Colonic mucosa (tissue), 4 donors: ENCODE data around the gene KLRD1. TPM values are rescaled to one million over a fixed set of nuclear protein-coding genes. Genes with fewer than 3 reads are reported as not detected.
"Not testable (repeated sequence)": the region's sequence is repeated elsewhere in the genome, so short reads cannot be mapped to it uniquely, and the experiment has no call there.

ENCODE experiments used
- DNase-seq: peaks from one replicate; pipeline ENCODE4 v3.0.0-alpha.2; 2020
- H3K27ac ChIP-seq: fragments of 200-600 bp; one replicate; pipeline ENCODE4 v1.8.0; 2021
- H3K27me3 ChIP-seq: fragments of 200-600 bp; one replicate; pipeline ENCODE4 v1.8.0; 2021
- H3K36me3 ChIP-seq: fragments of 200-600 bp; one replicate; pipeline ENCODE4 v1.8.0; 2021
- H3K4me1 ChIP-seq: fragments of 200-600 bp; one replicate; pipeline ENCODE4 v1.8.0; 2021; ENCODE audit warnings: mild to moderate bottlenecking
- H3K4me3 ChIP-seq: fragments of 200-600 bp; one replicate; pipeline ENCODE4 v1.8.0; 2021
- H3K9ac ChIP-seq, 2 donors: one replicate each; pipeline ENCODE4 v1.7.0; 2013; ENCODE audit warnings: control low read depth in 2 of 2, low read depth in 2 of 2, low read length in 2 of 2
- H3K9me3 ChIP-seq: fragments of 200-600 bp; one replicate; pipeline ENCODE4 v1.8.0; 2021
- CTCF ChIP-seq: fragments of 200-600 bp; IDR thresholded peaks from one replicate; pipeline ENCODE4 v1.8.0; 2022; ENCODE audit warnings: antibody characterized with exemption, mild to moderate bottlenecking
- intact Hi-C: fragments of 100-400 bp; cut with DNase I; formaldehyde crosslinking; loops from one replicate; pipeline ENCODE4 v1.14.1; 2022
- total RNA-seq, 2 donors: library from RNA; stranded (reverse); fragmentation: NEBNext Ultra II Directional in 1 of 2; extraction: Animal tissue kit (Norgen Biotek cat#: 25700) in 1 of 2; gene quantifications; one replicate each; pipeline ENCODE4 v1.2.1, GENCODE V29; 2021
- donor health status: healthy.
- donor health status: DM: no; HTN: no; CAD: no.
- donor health status: DM: no; HTN: no; CAD: no.

Gene KLRD1
- total RNA-seq, 2 donors from 2014 or later = 1.1 to 1.5 TPM

- Histone ChIP-seq H3K9me3 (no peaks in the 10 kb centered on the region), H3K27me3 (no peaks in the 10 kb centered on the region), H3K36me3 (no peaks in the 10 kb centered on the region), H3K4me1 (no peaks in the 10 kb centered on the region), H3K4me3 (no peak overlapping the region), H3K9ac (peak overlapping the region in 1 of 2 donors; percentile 3), H3K27ac (peak overlapping the region; percentile 80)
- peak; percentile 84 for DNase-seq
- no peak for TF ChIP-seq CTCF
- intact Hi-C loops = no loop called here
Observed at GRCh38 chr12:10372559-10372958, 64.9 kb downstream of the KLRD1 start.

- Histone ChIP-seq H3K36me3 (no peaks in the 10 kb centered on the region), H3K27ac (no peak overlapping the region), H3K27me3 (no peaks in the 10 kb centered on the region), H3K9ac (no peak overlapping the region), H3K4me1 (no peaks in the 10 kb centered on the region), H3K9me3 (no peaks in the 10 kb centered on the region), H3K4me3 (no peak overlapping the region)
- DNase-seq = no peak
- intact Hi-C loops = no loop called here
- no peak for TF ChIP-seq CTCF
Observed at GRCh38 chr12:10374624-10375018, 67.0 kb downstream of the KLRD1 start.

GRCh38 chr12:10378737-10379136 is 71.1 kb downstream of the KLRD1 start:
- H3K4me3 ChIP-seq, H3K9me3 ChIP-seq, H3K27me3 ChIP-seq, H3K27ac ChIP-seq, intact Hi-C loops, DNase-seq, H3K36me3 ChIP-seq, H3K9ac ChIP-seq, H3K4me1 ChIP-seq: not testable (repeated sequence)

Other genes starting within 250 kb of the KLRD1 start
- gene CLEC1A, start 208.9 kb upstream of the KLRD1 start, total RNA-seq = 1 to 10 TPM; 1.7 to 1.8 TPM
- gene CLEC7A, start 177.7 kb upstream of the KLRD1 start, total RNA-seq = 1 to 10 TPM; 1.1 to 6.8 TPM
- under 1 TPM; 0.20 to 0.77 TPM for gene OLR1, start 135.7 kb upstream of the KLRD1 start, total RNA-seq
- not detected for gene TMEM52B, start 128.8 kb upstream of the KLRD1 start, total RNA-seq
- 10 to 100 TPM; 12.8 to 42.8 TPM for gene GABARAPL1, start 95.0 kb upstream of the KLRD1 start, total RNA-seq
- 1 to 10 TPM; 1.1 to 1.6 TPM for gene KLRK1, start 82.2 kb downstream of the KLRD1 start, total RNA-seq
- gene KLRC4, start 101.9 kb downstream of the KLRD1 start, total RNA-seq = under 1 TPM; 0.47 to 0.80 TPM
- gene KLRC3, start 112.7 kb downstream of the KLRD1 start, total RNA-seq = not detected
- gene KLRC2, start 128.1 kb downstream of the KLRD1 start, total RNA-seq = under 1 TPM in 1 of 2 donors, not detected in 1; 0.50 TPM
- gene KLRC1, start 145.5 kb downstream of the KLRD1 start, total RNA-seq = 1 to 10 TPM; 1.0 to 1.3 TPM
- 1 to 10 TPM in 1 of 2 donors, under 1 TPM in 1; 0.77 to 2.7 TPM for gene EIF2S3B, start 198.0 kb downstream of the KLRD1 start, total RNA-seq